WTC11 (cell line): Measurements from ENCODE around the gene REST. TPM values are rescaled to one million over a fixed set of nuclear protein-coding genes. Genes with fewer than 3 reads are reported as not detected.

Source experiments
- ATAC-seq: fragments of 200-7000 bp; cut with Tn5 transposase; 2 replicates; pipeline ENCODE4 v1.10.0; 2021; ENCODE audit warnings: mild to moderate bottlenecking, moderate library complexity
- CTCF ChIA-PET: fragments of 300-600 bp; sonication (Branson Sonifier 250); formaldehyde crosslinking; loops from one replicate; lab custom pipeline; 2021; ENCODE audit warnings: antibody characterized with exemption; lab: Charles Lee
- POLR2A ChIA-PET: fragments of 350-600 bp; sonication (Branson Sonifier 250); formaldehyde crosslinking; loops from one replicate; lab custom pipeline; 2021; ENCODE audit warnings: antibody characterized with exemption; lab: Charles Lee
- DNase-seq: peaks from one replicate; pipeline ENCODE4 v3.0.0; 2021; ENCODE audit warnings: low spot score
- H3K27ac Mint-ChIP-seq: 2 replicates; pipeline ENCODE4 v1.8.0; 2021; ENCODE audit warnings: mixed read lengths
- H3K27me3 Mint-ChIP-seq: 2 replicates; pipeline ENCODE4 v1.8.0; 2021; ENCODE audit warnings: low read depth, mild to moderate bottlenecking, moderate library complexity, mixed read lengths
- H3K36me3 Mint-ChIP-seq: 2 replicates; pipeline ENCODE4 v1.8.0; 2021; ENCODE audit warnings: mixed read lengths
- H3K4me1 Mint-ChIP-seq: 2 replicates; pipeline ENCODE4 v1.8.0; 2022; ENCODE audit warnings: mixed read lengths
- H3K4me3 Mint-ChIP-seq: 2 replicates; pipeline ENCODE4 v1.8.0; 2021; ENCODE audit warnings: mild to moderate bottlenecking, moderate library complexity, mixed read lengths
- H3K9me3 Mint-ChIP-seq: 2 replicates; pipeline ENCODE4 v1.8.0; 2021; ENCODE audit warnings: mixed read lengths
- ATF1 ChIP-seq: sonication (generic); formaldehyde crosslinking; IDR thresholded peaks from 2 replicates; pipeline ENCODE4 v1.8.1; 2023; ENCODE audit warnings: mild to moderate bottlenecking, moderate library complexity, missing genetic modification reagents
- ATF2 ChIP-seq: sonication (generic); formaldehyde crosslinking; IDR thresholded peaks from 2 replicates; pipeline ENCODE4 v1.8.1; 2022; ENCODE audit warnings: low read depth, missing genetic modification reagents, borderline replicate concordance
- ATF6 ChIP-seq: sonication (generic); formaldehyde crosslinking; IDR thresholded peaks from 2 replicates; pipeline ENCODE4 v1.8.1; 2023; ENCODE audit warnings: mild to moderate bottlenecking, missing genetic modification reagents
- CBFB ChIP-seq: sonication (generic); formaldehyde crosslinking; IDR thresholded peaks from 2 replicates; pipeline ENCODE4 v1.8.1; 2022; ENCODE audit warnings: mild to moderate bottlenecking, low read depth, missing genetic modification reagents
- FOXK1 ChIP-seq: sonication (generic); formaldehyde crosslinking; IDR thresholded peaks from 2 replicates; pipeline ENCODE4 v1.8.0; 2022; ENCODE audit warnings: mild to moderate bottlenecking, moderate library complexity, missing genetic modification reagents
- FOXP1 ChIP-seq: sonication (generic); formaldehyde crosslinking; IDR thresholded peaks from 2 replicates; pipeline ENCODE4 v1.8.0; 2022; ENCODE audit warnings: missing genetic modification reagents, mild to moderate bottlenecking, moderate library complexity, borderline replicate concordance
- FOXP4 ChIP-seq: sonication (generic); formaldehyde crosslinking; IDR thresholded peaks from 2 replicates; pipeline ENCODE4 v1.8.0; 2022; ENCODE audit warnings: mild to moderate bottlenecking, missing genetic modification reagents
- GTF2I ChIP-seq: fragments of 250-450 bp; sonication (Bioruptor Pico); conservative IDR thresholded peaks from 2 replicates; pipeline ENCODE4 v1.4.0; 2021; ENCODE audit warnings: mild to moderate bottlenecking
- IRF2 ChIP-seq: sonication (generic); formaldehyde crosslinking; IDR thresholded peaks from 2 replicates; pipeline ENCODE4 v1.8.0; 2022; ENCODE audit warnings: low read depth, missing genetic modification reagents, borderline replicate concordance
- MYBL2 ChIP-seq: sonication (generic); formaldehyde crosslinking; IDR thresholded peaks from 2 replicates; pipeline ENCODE4 v1.8.1; 2023; ENCODE audit warnings: mild to moderate bottlenecking, moderate library complexity, missing genetic modification reagents
- NR2C2 ChIP-seq: sonication (generic); formaldehyde crosslinking; IDR thresholded peaks from 2 replicates; pipeline ENCODE4 v1.8.0; 2022; ENCODE audit warnings: mild to moderate bottlenecking, missing genetic modification reagents
- OVOL2 ChIP-seq: fragments of 250-450 bp; sonication (Bioruptor Pico); IDR thresholded peaks from 2 replicates; pipeline ENCODE4 v1.9.0; 2021; ENCODE audit warnings: mild to moderate bottlenecking, borderline replicate concordance
- PRRX2 ChIP-seq: fragments of 250-450 bp; sonication (Bioruptor Pico); IDR thresholded peaks from 2 replicates; pipeline ENCODE4 v1.8.0; 2021; ENCODE audit warnings: mild to moderate bottlenecking
- ZMAT4 ChIP-seq: fragments of 250-450 bp; sonication (Bioruptor Pico); IDR thresholded peaks from 2 replicates; pipeline ENCODE4 v1.9.0; 2021; ENCODE audit warnings: mild to moderate bottlenecking
- ZNF317 ChIP-seq: sonication (generic); formaldehyde crosslinking; IDR thresholded peaks from 2 replicates; pipeline ENCODE4 v1.8.1; 2023; ENCODE audit warnings: low read depth, mild to moderate bottlenecking, moderate library complexity, missing genetic modification reagents, borderline replicate concordance
- ZNF416 ChIP-seq: fragments of 250-450 bp; sonication (Bioruptor Pico); IDR thresholded peaks from 2 replicates; pipeline ENCODE4 v1.9.0; 2021; ENCODE audit warnings: mild to moderate bottlenecking, inconsistent platforms
- ZNF423 ChIP-seq: fragments of 250-450 bp; sonication (Bioruptor Pico); IDR thresholded peaks from 2 replicates; pipeline ENCODE4 v2.1.2; 2022; ENCODE audit warnings: mild to moderate bottlenecking, moderate library complexity
- total RNA-seq: library from RNA; stranded (reverse); gene quantifications from 3 replicates; pipeline ENCODE4 v1.2.3, GENCODE V29; 2021
- TF ChIP-seq, protein P1 (sequence below): sonication (generic); formaldehyde crosslinking; IDR thresholded peaks from 2 replicates; pipeline ENCODE4 v1.8.0; 2022; ENCODE audit warnings: mild to moderate bottlenecking, missing genetic modification reagents
- TF ChIP-seq, protein P2 (sequence below): fragments of 250-450 bp; sonication (Bioruptor Pico); IDR thresholded peaks from 2 replicates; pipeline ENCODE4 v1.9.0; 2021; ENCODE audit warnings: mild to moderate bottlenecking, borderline replicate concordance
- TF ChIP-seq, protein P3 (sequence below): sonication (generic); formaldehyde crosslinking; IDR thresholded peaks from 2 replicates; pipeline ENCODE4 v1.8.1; 2023; ENCODE audit warnings: mild to moderate bottlenecking, missing genetic modification reagents, borderline replicate concordance

Gene REST
- total RNA-seq, 1 experiment from 2014 or later = 75.1 TPM

GRCh38 chr4:56905796-56906195 is 1.9 kb upstream of the REST start (continued):
- TF ChIP-seq, protein P1, sequence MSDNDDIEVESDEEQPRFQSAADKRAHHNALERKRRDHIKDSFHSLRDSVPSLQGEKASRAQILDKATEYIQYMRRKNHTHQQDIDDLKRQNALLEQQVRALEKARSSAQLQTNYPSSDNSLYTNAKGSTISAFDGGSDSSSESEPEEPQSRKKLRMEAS (CRISPR knock-in tag) = no peak
- TF ChIP-seq ZNF423 (CRISPR knock-in tag) = no peak
- TF ChIP-seq FOXK1 = no peak
- TF ChIP-seq CBFB (CRISPR knock-in tag) = no peak
- TF ChIP-seq FOXP1 = no peak
- TF ChIP-seq ZNF416 (CRISPR knock-in tag) = no peak
- no peak for TF ChIP-seq ATF2
- no peak for TF ChIP-seq OVOL2

DNA sequence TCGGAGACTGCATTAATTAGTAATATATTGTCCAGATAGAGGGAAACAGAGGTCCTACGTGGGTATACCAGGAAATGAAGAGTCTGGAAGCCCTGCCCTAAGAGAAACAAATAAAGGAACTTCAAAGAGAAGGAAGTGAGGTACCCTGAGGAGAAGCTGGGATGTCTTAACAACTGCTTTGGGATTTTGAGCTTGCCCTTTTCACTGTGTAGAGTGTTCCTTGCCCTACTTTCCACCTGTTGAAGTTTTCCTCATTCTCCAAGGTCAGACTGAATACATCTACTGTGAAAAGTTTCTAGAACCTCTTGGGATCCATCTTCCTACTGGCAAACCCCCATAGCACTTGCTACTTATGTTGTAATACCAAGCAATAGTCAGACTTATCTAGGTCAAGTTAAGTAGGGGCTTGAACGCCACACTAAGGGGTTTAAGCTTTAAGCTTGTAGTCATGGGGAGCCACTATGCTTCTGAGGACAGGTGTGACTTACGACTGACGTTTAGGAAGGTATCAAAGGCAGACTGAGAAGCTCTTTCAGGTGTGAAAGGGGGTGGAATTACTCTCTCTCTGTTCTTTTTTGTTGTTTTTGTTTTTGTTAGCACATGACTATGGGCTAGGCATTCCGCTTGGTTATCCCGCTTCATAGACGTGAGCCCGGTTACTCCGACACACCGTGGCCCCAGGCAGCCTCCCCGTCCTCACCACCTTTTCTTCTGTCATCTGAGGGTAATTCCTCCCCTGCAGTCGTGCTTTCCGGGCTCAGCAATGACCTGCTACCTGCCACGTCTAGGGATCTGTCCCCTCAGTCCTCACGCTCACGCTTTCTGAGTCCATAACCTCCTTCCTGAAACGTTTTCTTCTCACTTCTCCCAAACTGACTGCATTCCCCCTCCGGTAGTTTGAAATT is 959 bp upstream of the REST start:
- no peaks in the 10 kb centered on the region for H3K9me3 Mint-ChIP-seq
- ChIA-PET POLR2A (interaction anchor here (0.6 to 2.0 kb wide), 5 partner anchors 16 to 71 kb away, joined by 3 to 18 read pairs (median 3); partner anchors contain the start of genes NOA1 and POLR2B), CTCF (interaction anchor here (0.8 to 2.1 kb wide), 10 partner anchors 32 to 284 kb away, joined by 3 to 11 read pairs (median 6); partner anchors contain the start of genes NOA1, POLR2B and SPINK2)
- peaks cover 31% of the 10 kb centered on the region for H3K27me3 Mint-ChIP-seq
- peak; percentile 35 for DNase-seq
- peaks cover 62% of the 10 kb centered on the region for H3K4me1 Mint-ChIP-seq
- peaks cover 12% of the 10 kb centered on the region for H3K36me3 Mint-ChIP-seq
- peak; percentile 5 for ATAC-seq
- H3K4me3 Mint-ChIP-seq = peak overlapping the region; percentile 77
- H3K27ac Mint-ChIP-seq = peak overlapping the region; percentile 93
- no peak for TF ChIP-seq NR2C2 (CRISPR knock-in tag)
- no peak for TF ChIP-seq ZMAT4 (CRISPR knock-in tag)
- TF ChIP-seq FOXP4 = no peak
- TF ChIP-seq ATF1 (CRISPR knock-in tag) = no peak
- TF ChIP-seq ATF6 = no peak
- no peak for TF ChIP-seq ZNF317
- TF ChIP-seq, protein P2, sequence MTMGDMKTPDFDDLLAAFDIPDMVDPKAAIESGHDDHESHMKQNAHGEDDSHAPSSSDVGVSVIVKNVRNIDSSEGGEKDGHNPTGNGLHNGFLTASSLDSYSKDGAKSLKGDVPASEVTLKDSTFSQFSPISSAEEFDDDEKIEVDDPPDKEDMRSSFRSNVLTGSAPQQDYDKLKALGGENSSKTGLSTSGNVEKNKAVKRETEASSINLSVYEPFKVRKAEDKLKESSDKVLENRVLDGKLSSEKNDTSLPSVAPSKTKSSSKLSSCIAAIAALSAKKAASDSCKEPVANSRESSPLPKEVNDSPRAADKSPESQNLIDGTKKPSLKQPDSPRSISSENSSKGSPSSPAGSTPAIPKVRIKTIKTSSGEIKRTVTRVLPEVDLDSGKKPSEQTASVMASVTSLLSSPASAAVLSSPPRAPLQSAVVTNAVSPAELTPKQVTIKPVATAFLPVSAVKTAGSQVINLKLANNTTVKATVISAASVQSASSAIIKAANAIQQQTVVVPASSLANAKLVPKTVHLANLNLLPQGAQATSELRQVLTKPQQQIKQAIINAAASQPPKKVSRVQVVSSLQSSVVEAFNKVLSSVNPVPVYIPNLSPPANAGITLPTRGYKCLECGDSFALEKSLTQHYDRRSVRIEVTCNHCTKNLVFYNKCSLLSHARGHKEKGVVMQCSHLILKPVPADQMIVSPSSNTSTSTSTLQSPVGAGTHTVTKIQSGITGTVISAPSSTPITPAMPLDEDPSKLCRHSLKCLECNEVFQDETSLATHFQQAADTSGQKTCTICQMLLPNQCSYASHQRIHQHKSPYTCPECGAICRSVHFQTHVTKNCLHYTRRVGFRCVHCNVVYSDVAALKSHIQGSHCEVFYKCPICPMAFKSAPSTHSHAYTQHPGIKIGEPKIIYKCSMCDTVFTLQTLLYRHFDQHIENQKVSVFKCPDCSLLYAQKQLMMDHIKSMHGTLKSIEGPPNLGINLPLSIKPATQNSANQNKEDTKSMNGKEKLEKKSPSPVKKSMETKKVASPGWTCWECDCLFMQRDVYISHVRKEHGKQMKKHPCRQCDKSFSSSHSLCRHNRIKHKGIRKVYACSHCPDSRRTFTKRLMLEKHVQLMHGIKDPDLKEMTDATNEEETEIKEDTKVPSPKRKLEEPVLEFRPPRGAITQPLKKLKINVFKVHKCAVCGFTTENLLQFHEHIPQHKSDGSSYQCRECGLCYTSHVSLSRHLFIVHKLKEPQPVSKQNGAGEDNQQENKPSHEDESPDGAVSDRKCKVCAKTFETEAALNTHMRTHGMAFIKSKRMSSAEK (CRISPR knock-in tag) = no peak
- no peak for TF ChIP-seq IRF2 (CRISPR knock-in tag)
- TF ChIP-seq, protein P3, sequence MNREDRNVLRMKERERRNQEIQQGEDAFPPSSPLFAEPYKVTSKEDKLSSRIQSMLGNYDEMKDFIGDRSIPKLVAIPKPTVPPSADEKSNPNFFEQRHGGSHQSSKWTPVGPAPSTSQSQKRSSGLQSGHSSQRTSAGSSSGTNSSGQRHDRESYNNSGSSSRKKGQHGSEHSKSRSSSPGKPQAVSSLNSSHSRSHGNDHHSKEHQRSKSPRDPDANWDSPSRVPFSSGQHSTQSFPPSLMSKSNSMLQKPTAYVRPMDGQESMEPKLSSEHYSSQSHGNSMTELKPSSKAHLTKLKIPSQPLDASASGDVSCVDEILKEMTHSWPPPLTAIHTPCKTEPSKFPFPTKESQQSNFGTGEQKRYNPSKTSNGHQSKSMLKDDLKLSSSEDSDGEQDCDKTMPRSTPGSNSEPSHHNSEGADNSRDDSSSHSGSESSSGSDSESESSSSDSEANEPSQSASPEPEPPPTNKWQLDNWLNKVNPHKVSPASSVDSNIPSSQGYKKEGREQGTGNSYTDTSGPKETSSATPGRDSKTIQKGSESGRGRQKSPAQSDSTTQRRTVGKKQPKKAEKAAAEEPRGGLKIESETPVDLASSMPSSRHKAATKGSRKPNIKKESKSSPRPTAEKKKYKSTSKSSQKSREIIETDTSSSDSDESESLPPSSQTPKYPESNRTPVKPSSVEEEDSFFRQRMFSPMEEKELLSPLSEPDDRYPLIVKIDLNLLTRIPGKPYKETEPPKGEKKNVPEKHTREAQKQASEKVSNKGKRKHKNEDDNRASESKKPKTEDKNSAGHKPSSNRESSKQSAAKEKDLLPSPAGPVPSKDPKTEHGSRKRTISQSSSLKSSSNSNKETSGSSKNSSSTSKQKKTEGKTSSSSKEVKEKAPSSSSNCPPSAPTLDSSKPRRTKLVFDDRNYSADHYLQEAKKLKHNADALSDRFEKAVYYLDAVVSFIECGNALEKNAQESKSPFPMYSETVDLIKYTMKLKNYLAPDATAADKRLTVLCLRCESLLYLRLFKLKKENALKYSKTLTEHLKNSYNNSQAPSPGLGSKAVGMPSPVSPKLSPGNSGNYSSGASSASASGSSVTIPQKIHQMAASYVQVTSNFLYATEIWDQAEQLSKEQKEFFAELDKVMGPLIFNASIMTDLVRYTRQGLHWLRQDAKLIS (CRISPR knock-in tag) = no peak
- TF ChIP-seq GTF2I (CRISPR knock-in tag) = no peak
- TF ChIP-seq MYBL2 = no peak
- no peak for TF ChIP-seq PRRX2
